RWPE2 (cell line): Measurements from ENCODE around the gene AIFM3.

Experiments used
- ATAC-seq: fragments of 200-7000 bp; cut with Tn5 transposase; 3 replicates; pipeline ENCODE4 v1.9.1; 2021; ENCODE audit warnings: low read depth
- DNase-seq: peaks from one replicate; pipeline ENCODE4 v3.0.0-alpha.2; 2020; ENCODE audit warnings: low spot score
- H3K27ac ChIP-seq: fragments of 450-650 bp; 2 replicates; pipeline ENCODE4 v1.5.1; 2017; ENCODE audit warnings: mild to moderate bottlenecking; ENCODE audit not compliant: poor library complexity, severe bottlenecking
- H3K27me3 ChIP-seq: fragments of 250-450 bp; sonication (Bioruptor Pico); 2 replicates; pipeline ENCODE4 v1.5.1; 2021; ENCODE audit warnings: mild to moderate bottlenecking, moderate library complexity; ENCODE audit not compliant: insufficient read depth, poor library complexity, severe bottlenecking
- H3K36me3 ChIP-seq: fragments of 250-450 bp; sonication (Bioruptor Pico); 2 replicates; pipeline ENCODE4 v1.5.1; 2020; ENCODE audit warnings: low read depth, mild to moderate bottlenecking, moderate library complexity
- H3K4me1 ChIP-seq: fragments of 250-450 bp; sonication (Bioruptor Pico); 2 replicates; pipeline ENCODE4 v1.5.1; 2021; ENCODE audit warnings: mild to moderate bottlenecking, moderate library complexity; ENCODE audit not compliant: insufficient read depth, poor library complexity, severe bottlenecking
- H3K4me3 ChIP-seq: fragments of 250-450 bp; sonication (Bioruptor Pico); 2 replicates; pipeline ENCODE4 v1.5.1; 2021; ENCODE audit warnings: mild to moderate bottlenecking, moderate library complexity; ENCODE audit not compliant: severe bottlenecking
- H3K9me3 ChIP-seq: fragments of 250-450 bp; sonication (Bioruptor Pico); 2 replicates; pipeline ENCODE4 v1.5.1; 2021; ENCODE audit warnings: mild to moderate bottlenecking, moderate library complexity; ENCODE audit not compliant: severe bottlenecking
- CTCF ChIP-seq: fragments of 450-650 bp; IDR thresholded peaks from one replicate; pipeline ENCODE4 v1.5.1; 2017; ENCODE audit warnings: mild to moderate bottlenecking, moderate library complexity; ENCODE audit not compliant: poor library complexity, severe bottlenecking

Gene AIFM3

GRCh38 chr22:20966883-20967696, at the start of gene AIFM3:
AIFM3 (plus strand) TSS chr22:20967255; CDS start chr22:20967945, 690 bp downstream.
- H3K27ac ChIP-seq, result no peak within 1 kb of the TSS

GRCh38 chr22:20918663-20919218, 48.3 kb upstream of the AIFM3 start:
- Histone ChIP-seq H3K27ac (peak overlapping the region; percentile 69), H3K4me3 (peak overlapping the region; percentile 67)
- DNase-seq, result no peak

More at GRCh38 chr22:20966883-20967696, at the start of gene AIFM3:
- DNase-seq, result no peak
- H3K36me3 ChIP-seq, result no peaks in the 10 kb centered on the region
- no peaks in the 10 kb centered on the region for H3K27me3 ChIP-seq
- H3K4me1 ChIP-seq, result no peaks in the 10 kb centered on the region
- no peak for ATAC-seq
- no peak within 1 kb of the TSS for H3K4me3 ChIP-seq
- H3K9me3 ChIP-seq, result no peaks in the 10 kb centered on the region
- no peak for TF ChIP-seq CTCF

GRCh38 chr22:20919718-20920117, 47.3 kb upstream of the AIFM3 start:
- ATAC-seq (no peak), DNase-seq (no peak)
- H3K27me3 ChIP-seq, result no peaks in the 10 kb centered on the region

More at GRCh38 chr22:20918663-20919218, 48.3 kb upstream of the AIFM3 start:
- peaks cover 13% of the 10 kb centered on the region for H3K4me1 ChIP-seq
- no peaks in the 10 kb centered on the region for H3K27me3 ChIP-seq
- TF ChIP-seq CTCF, result no peak
- peaks cover 26% of the 10 kb centered on the region for H3K36me3 ChIP-seq
- ATAC-seq, result no peak
- no peaks in the 10 kb centered on the region for H3K9me3 ChIP-seq

GRCh38 chr22:20920881-20921203, 46.2 kb upstream of the AIFM3 start:
- ATAC-seq (no peak), DNase-seq (no peak)
- peaks cover 13% of the 10 kb centered on the region for H3K4me1 ChIP-seq
- no peaks in the 10 kb centered on the region for H3K27me3 ChIP-seq
- H3K27ac ChIP-seq, result peak overlapping the region; percentile 69
- H3K36me3 ChIP-seq, result peaks cover 45% of the 10 kb centered on the region
- no peaks in the 10 kb centered on the region for H3K9me3 ChIP-seq
- TF ChIP-seq CTCF, result no peak
- peak overlapping the region; percentile 67 for H3K4me3 ChIP-seq

More at GRCh38 chr22:20919718-20920117, 47.3 kb upstream of the AIFM3 start:
- peaks cover 35% of the 10 kb centered on the region for H3K36me3 ChIP-seq
- H3K27ac ChIP-seq, result peak overlapping the region; percentile 69
- TF ChIP-seq CTCF, result no peak
- H3K9me3 ChIP-seq, result no peaks in the 10 kb centered on the region
- H3K4me3 ChIP-seq, result peak overlapping the region; percentile 67
- peaks cover 13% of the 10 kb centered on the region for H3K4me1 ChIP-seq
